ENCODE measurements around the gene RPL3.
A peak's percentile ranks its signal among the peaks of the same experiment; 100 is the strongest.
"Not testable (repeated sequence)": the region's sequence is repeated elsewhere in the genome, so short reads cannot be mapped to it uniquely, and the experiment has no call there.

RPL3 gene

DNA sequence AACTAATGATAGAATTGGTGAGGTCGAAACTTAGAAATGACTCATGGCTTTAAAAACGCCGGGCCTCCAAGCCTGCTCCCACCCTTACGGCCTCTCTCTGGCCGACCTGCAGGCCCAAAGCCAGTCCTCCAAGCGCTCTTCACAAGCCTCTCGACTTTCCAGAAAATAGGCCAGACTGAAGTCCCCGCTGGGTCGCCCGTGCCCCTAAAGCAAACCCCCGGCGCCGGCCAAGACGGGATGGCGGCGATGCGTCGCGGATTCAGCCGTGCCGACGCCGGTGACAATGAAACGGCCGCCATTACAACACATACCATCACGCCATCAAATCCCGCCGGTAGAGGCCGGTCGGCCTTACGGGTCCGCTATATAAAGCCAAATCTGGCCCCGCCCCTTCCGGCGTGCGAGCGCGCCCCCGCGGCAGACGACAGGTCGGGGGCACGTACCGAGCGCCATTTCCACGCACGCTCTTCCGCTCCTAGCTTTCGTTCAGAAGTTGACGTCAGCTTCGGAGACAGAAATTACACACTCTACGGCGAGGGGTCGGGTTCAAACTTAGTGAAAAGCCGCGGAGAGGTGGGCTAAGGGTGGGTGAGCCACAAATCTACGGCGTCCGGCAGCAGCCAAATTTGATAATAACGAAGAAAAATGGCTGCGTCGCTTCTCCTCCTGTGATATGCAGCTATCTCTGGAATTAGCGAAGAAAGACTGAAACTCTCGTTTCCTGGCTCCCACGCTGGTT is at the start of gene RPL3:
TSS of gene RPL3 (minus strand) at position 340 of the 739 bp plus-strand sequence. CDS start at position 314, 26 bp downstream.
- DNase-seq (ENCODE audit: low spot score): peak; percentile 99

- no peak for DNase-seq (ENCODE audit: low spot score)
These were observed 49.8 kb upstream of the RPL3 start for GRCh38 chr22:39369186-39369585.

DNA sequence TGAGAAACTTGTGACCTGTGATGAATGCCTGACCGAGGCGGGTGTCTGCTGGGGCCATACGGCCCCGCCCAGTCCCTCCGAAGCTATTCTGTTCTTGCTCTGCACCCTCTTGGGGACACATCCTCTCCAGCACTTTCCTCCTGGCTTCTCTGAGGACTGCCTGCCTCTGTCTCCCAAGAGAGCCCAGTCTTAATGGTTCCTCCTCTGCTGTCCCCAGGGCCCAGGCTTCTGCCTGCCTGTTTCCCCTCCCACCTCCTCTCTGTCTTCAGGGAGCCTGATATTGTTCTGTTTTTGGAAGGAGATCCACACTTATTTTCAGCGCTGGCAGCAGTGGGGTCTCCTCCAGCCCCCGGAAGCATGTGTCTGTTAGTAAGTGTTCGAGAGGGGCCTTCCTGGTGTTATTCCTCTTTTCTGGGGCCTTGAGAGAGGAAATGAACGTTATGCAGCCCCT is 49.1 kb upstream of the RPL3 start:
- no peak for DNase-seq (ENCODE audit: low spot score)

- no peak for DNase-seq (ENCODE audit: low spot score)
These were observed 47.6 kb upstream of the RPL3 start for GRCh38 chr22:39367035-39367434.

- DNase-seq (ENCODE audit: low spot score): no peak
These were observed 46.0 kb upstream of the RPL3 start for GRCh38 chr22:39365492-39365780.

DNA sequence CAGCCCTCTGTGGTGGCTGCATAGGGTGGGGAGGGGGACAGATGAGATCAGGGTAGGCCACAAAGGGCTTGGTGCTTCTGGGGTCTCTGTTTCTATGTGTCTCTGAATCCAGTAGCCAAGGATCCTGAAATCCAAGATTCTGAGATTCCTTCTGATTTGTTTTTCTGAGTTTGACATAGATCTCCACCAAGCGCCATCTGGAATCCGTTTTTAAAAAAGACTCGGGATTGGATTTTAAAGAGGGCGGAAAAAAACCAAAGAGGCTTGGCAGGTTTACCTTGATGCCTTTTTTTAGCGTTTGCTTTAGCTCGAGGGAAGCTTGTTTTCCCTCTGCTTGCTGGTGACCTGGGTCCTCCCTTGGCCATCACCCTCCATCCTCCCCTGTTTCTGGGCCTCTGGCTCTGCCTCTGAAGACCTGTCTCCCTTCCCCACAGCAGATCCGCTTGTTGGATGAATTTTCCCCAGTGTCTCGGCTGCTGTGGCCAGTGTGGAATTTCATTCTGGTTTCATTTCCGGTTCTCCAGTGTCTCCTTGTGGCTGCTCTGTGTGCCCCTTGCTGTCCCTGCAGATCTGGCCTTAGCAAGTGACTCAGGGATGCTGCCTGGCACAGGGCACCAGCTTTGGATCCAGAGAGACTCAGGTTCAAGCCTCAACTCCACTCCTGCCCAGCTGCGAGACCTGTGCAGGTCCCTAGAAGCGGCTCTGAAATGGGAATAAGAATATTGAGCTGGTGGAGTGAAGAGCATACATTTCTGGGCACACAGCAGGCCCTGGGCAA is 45.5 kb upstream of the RPL3 start:
- no peak for DNase-seq (ENCODE audit: low spot score)

DNA sequence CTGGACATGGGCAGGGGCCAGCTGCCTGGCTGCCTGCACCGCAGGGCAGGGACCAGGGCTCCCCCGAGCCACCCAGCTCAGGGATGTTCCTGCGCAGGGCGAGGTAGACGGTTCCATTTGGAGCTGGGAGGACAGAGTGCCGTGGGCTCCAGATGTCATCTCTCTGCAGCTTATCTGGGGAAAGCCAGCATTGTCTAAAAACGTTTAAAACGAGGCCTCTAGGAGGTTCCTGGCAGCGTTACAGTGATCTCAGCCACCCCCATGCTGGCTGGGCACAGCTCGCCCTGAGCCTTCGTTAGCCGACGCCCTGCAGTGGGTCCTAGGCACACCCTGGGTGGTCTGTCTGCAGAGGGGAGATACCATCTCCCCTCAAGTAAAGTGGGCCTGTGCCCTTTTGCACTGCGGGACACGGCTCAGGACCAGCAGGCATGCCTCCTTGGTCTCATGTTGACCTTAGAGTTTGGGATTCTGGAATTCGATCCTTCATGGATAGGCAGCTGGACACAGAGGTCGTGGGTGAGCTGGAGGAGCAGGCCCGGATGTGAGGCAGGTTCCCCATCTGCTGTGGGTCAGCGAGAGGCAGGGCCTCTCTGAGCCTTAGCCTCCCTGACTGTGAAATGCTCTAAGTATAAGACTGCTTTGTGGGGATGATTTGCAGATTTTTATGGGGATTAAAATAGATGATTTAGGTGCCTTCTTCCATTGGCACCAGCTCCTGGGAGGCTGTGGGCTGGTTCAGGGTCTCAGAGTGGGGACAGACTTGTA is 44.5 kb upstream of the RPL3 start:
- no peak for DNase-seq (ENCODE audit: low spot score)

GRCh38 chr22:39362932-39363331 is 43.5 kb upstream of the RPL3 start:
- DNase-seq (ENCODE audit: low spot score): no peak

DNA sequence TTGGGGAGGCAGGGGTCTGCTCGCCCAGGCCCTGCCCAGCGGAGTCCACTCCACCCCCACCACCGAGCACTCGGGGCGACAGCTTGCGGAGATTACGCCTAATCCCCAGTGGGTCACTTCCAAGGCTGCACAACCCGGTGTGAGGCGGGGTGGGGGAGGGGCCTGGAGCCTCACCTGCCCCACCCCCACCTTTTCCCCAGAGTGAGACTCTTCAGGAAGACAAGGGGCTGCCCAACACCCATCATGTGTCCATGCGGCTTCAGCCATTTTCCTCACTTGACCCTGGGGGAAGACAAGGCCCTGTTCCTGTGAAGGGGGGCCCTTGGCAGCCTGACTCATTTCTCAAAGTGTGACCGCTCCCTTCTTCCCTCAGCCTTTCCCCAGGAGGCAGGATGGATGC is 42.8 kb upstream of the RPL3 start:
- DNase-seq (ENCODE audit: low spot score): no peak

- DNase-seq (ENCODE audit: low spot score): no peak
These were observed 42.1 kb upstream of the RPL3 start for GRCh38 chr22:39361496-39361895.

DNA sequence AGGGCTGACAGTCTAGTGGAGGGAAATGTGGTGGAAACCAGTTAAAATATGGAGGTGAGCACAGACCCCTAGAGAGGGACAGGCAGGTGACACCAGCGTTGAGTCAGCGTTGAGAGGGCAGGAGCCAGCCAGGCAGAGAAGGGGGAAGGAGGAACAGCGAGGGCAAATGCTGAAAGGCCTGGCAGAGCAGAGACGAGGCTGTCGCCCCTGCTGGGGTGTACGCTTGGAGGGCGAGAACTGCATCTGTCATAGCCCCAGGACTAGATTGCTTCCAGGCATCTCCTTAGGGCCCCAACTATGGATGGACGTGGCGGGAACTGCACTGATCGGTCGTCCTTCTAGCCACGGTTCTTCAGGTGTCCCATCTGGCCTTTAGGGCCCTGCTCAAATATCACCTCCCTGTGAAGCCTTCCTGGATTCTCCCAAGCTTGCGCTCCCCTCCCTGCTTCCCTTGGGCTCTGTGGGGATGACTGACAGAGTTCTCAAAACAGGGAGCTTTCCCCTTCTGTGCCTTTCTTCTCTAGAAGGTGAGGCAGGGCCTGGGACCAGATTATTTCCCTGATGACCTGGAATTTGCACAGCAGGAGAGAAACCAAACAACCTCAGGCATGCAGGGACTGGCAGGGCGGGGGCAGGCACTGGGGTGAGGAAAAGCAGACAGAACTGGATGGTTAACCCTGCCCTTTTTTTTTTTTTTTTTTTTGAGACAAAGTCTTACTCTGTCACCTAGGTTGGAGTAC is 41.4 kb upstream of the RPL3 start:
- no peak for DNase-seq (ENCODE audit: low spot score)

- DNase-seq (ENCODE audit: low spot score): no peak
These were observed 40.8 kb upstream of the RPL3 start for GRCh38 chr22:39360242-39360641.

- no peak for DNase-seq (ENCODE audit: low spot score)
These were observed 40.3 kb upstream of the RPL3 start for GRCh38 chr22:39359659-39360195.

DNA sequence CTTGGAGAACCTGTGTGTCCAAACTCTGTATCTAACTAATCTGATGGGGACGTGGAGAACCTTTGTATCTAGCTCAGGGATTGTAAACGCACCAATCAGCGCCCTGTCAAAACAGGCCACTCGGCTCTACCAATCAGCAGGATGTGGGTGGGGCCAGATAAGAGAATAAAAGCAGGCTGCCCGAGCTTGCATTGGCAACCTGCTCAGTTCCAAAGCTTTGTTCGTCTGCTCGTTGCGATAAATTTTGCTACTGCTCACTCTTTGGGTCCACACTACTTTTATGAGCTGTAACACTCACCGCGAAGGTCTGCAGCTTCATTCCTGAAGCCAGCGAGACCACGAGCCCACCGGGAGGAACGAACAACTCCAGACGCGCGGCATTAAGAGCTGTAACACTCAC is 38.8 kb upstream of the RPL3 start:
- DNase-seq (ENCODE audit: low spot score): not testable (repeated sequence)

- DNase-seq (ENCODE audit: low spot score): not testable (repeated sequence)
These were observed 38.0 kb upstream of the RPL3 start for GRCh38 chr22:39357110-39358108.

DNA sequence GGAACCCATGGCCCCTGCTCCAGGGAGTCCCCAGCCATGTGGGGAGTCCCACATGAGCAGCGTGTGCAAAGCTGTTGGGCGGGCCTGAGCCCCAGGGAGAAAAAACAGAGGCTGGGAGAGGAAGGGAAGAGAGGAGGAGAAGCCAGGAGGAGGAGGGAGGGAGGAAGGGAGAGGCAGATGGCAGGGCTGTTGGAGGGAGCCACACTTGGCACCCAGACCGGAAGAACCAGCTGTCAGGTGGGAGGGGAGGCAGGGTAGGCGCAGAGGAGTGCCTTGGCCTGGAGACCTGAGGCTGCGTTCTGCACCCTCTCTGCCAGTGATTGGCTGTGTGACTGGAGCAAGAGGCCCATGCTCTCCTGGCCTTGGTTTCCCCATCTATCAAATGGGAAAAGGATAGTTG is 37.0 kb upstream of the RPL3 start:
- DNase-seq (ENCODE audit: low spot score): no peak

GRCh38 chr22:39355805-39356204 is 36.4 kb upstream of the RPL3 start:
- DNase-seq (ENCODE audit: low spot score): not testable (repeated sequence)

DNA sequence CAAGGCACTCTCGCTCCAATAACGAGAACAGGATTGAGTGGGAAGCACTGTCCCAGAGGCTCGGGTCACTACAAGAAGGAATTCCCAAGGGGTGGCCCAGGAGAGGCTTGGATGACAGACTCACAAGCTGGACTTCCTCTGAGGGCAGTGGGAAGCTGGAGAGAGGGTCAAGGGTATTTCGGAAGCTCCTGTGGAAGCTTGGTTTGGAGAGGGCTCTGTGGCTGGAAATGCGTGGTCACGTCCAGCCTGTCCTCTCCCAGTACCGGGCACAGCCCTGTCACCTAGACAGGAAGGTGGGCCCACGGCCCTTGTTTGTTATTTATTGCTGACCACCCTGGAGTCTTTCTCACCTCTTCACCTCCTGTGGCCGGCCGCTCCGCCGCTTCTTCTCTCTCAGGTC is 35.7 kb upstream of the RPL3 start:
- no peak for DNase-seq (ENCODE audit: low spot score)

DNA sequence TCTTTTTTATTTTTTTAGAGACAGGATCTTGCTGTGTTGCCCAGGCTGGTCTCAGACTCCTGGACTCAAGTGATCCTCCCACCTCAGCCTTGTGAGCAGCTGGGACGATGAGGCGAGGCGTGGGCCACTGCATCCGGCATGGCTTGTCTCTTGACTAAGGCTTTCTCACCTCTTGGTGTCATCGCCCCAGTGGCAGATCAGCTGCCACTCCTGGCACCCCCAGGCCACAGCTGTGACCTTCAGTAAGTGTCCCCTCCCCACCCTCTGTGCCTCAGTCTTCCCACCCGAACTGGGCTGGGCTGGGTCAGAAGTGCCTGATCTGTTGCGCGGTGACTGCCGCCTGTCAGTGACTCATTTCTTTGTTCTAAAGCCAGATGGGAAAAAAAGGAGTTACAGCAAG is 33.9 kb upstream of the RPL3 start:
- no peak for DNase-seq (ENCODE audit: low spot score)

- peak; percentile 53 for DNase-seq (ENCODE audit: low spot score)
These were observed 33.0 kb upstream of the RPL3 start for GRCh38 chr22:39352306-39352891.

Measured in left forelimb (tissue), 1 donor.